HG03457 (cell line): ENCODE data around the gene SUGCT.

Source experiments
- ATAC-seq: cut with Tn5 transposase; IDR thresholded peaks from one replicate; pipeline ENCODE4 v1.9.1; 2021; ENCODE audit warnings: moderate number of reproducible peaks; ENCODE audit not compliant: unreplicated experiment

The SUGCT gene

GRCh38 chr7:40316176-40316575, 181.4 kb downstream of the SUGCT start:
- no peak for ATAC-seq

- ATAC-seq: no peak
Measured at GRCh38 chr7:40324914-40325313, 190.1 kb downstream of the SUGCT start.

- ATAC-seq: no peak
Measured at GRCh38 chr7:40327113-40327512, 192.3 kb downstream of the SUGCT start.

- no peak for ATAC-seq
Measured at GRCh38 chr7:40327873-40328272, 193.1 kb downstream of the SUGCT start.

GRCh38 chr7:40329601-40330153, 194.9 kb downstream of the SUGCT start:
- no peak for ATAC-seq

- no peak for ATAC-seq
Measured at GRCh38 chr7:40330408-40330807, 195.6 kb downstream of the SUGCT start.

- no peak for ATAC-seq
Measured at GRCh38 chr7:40331915-40332314, 197.1 kb downstream of the SUGCT start.

- ATAC-seq: no peak
Measured at GRCh38 chr7:40332516-40332915, 197.7 kb downstream of the SUGCT start.

GRCh38 chr7:40341836-40342235, 207.0 kb downstream of the SUGCT start:
- ATAC-seq: no peak

GRCh38 chr7:40346554-40346953, 211.7 kb downstream of the SUGCT start:
- no peak for ATAC-seq

- no peak for ATAC-seq
Measured at GRCh38 chr7:40348126-40348728, 213.4 kb downstream of the SUGCT start.

- ATAC-seq: no peak
Measured at GRCh38 chr7:40350100-40350499, 215.3 kb downstream of the SUGCT start.

- no peak for ATAC-seq
Measured at GRCh38 chr7:40354711-40355110, 219.9 kb downstream of the SUGCT start.

- ATAC-seq: no peak
Measured at GRCh38 chr7:40356312-40356711, 221.5 kb downstream of the SUGCT start.

GRCh38 chr7:40356871-40357709, 222.3 kb downstream of the SUGCT start:
- no peak for ATAC-seq

- ATAC-seq: no peak
Measured at GRCh38 chr7:40369641-40370277, 235.0 kb downstream of the SUGCT start.

- ATAC-seq: no peak
Measured at GRCh38 chr7:40371806-40372440, 237.1 kb downstream of the SUGCT start.

GRCh38 chr7:40374575-40374974, 239.8 kb downstream of the SUGCT start:
- ATAC-seq: no peak

- ATAC-seq: no peak
Measured at GRCh38 chr7:40380111-40380510, 245.3 kb downstream of the SUGCT start.

GRCh38 chr7:40382145-40382544, 247.3 kb downstream of the SUGCT start:
- ATAC-seq: no peak

- no peak for ATAC-seq
Measured at GRCh38 chr7:40393660-40394059, 258.9 kb downstream of the SUGCT start.
